ENCODE data around the gene DSCAM.

DNA sequence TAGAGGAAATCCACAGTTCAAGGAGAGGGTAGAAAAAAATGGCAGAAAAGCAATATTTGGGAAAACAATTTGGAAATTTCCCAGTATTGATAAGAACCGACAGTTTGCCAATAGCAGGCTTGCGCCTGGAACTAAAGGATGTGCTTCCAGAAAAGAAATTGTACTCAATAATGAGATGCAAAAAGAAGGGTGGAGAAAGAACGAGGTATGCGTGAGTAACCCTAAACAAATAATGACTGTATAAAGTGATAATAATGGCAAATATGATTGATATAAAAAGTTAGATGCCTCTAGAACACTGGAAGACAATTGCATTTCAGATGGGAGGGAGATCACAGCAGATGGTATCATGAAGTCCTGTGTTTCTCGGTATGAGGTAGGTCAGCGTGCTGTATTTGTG is 458.9 kb downstream of the DSCAM start:
- TF ChIP-seq SIN3A (IDR thresholded peaks at IDR 0.05; ENCODE audit: borderline replicate concordance, insufficient read depth, low read length) (no peak), TAF1 (IDR thresholded peaks at IDR 0.05; ENCODE audit: borderline replicate concordance, insufficient read depth, low read length) (no peak), POLR2AphosphoS5 (IDR thresholded peaks at IDR 0.05; ENCODE audit: low read depth, low read length) (no peak)
- TF ChIP-seq, protein P1, sequence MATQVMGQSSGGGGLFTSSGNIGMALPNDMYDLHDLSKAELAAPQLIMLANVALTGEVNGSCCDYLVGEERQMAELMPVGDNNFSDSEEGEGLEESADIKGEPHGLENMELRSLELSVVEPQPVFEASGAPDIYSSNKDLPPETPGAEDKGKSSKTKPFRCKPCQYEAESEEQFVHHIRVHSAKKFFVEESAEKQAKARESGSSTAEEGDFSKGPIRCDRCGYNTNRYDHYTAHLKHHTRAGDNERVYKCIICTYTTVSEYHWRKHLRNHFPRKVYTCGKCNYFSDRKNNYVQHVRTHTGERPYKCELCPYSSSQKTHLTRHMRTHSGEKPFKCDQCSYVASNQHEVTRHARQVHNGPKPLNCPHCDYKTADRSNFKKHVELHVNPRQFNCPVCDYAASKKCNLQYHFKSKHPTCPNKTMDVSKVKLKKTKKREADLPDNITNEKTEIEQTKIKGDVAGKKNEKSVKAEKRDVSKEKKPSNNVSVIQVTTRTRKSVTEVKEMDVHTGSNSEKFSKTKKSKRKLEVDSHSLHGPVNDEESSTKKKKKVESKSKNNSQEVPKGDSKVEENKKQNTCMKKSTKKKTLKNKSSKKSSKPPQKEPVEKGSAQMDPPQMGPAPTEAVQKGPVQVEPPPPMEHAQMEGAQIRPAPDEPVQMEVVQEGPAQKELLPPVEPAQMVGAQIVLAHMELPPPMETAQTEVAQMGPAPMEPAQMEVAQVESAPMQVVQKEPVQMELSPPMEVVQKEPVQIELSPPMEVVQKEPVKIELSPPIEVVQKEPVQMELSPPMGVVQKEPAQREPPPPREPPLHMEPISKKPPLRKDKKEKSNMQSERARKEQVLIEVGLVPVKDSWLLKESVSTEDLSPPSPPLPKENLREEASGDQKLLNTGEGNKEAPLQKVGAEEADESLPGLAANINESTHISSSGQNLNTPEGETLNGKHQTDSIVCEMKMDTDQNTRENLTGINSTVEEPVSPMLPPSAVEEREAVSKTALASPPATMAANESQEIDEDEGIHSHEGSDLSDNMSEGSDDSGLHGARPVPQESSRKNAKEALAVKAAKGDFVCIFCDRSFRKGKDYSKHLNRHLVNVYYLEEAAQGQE (IDR thresholded peaks at IDR 0.05; ENCODE audit: insufficient read depth in 1 of 2, low read depth in 2 of 2, low read length in 2 of 2): no peak

Data from PFSK-1 (cell line).